OCI-LY7 (cell line): ENCODE results near the gene ARHGAP26. TPM values are rescaled to one million over a fixed set of nuclear protein-coding genes. Genes with fewer than 3 reads are reported as not detected.
A peak's percentile ranks its signal among the peaks of the same experiment; 100 is the strongest.

Experiments
- BruUV-seq: library from RNA; stranded (reverse); fragments of 400-500 nt; replicated peaks from 2 replicates; lab custom pipeline; 2021; lab: Mats Ljungman, UMichigan
- CTCF ChIA-PET: fragments of 300-600 bp; sonication (Branson Sonifier 250); formaldehyde crosslinking; loops from one replicate; lab custom pipeline; 2022; ENCODE audit warnings: antibody characterized with exemption; ENCODE audit not compliant: unreplicated experiment; lab: Charles Lee
- POLR2A ChIA-PET: fragments of 300-600 bp; sonication (Branson Sonifier 250); formaldehyde crosslinking; loops from one replicate; lab custom pipeline; 2022; ENCODE audit warnings: antibody characterized with exemption; lab: Charles Lee
- DNase-seq: peaks from one replicate; pipeline ENCODE4 v3.0.0-alpha.2; 2015; ENCODE audit warnings: low spot score
- H2AFZ ChIP-seq: fragments of 200-600 bp; sonication (generic), shearing (Covaris generic); 2 replicates; pipeline ENCODE4 v1.6.1; 2014; ENCODE audit warnings: mild to moderate bottlenecking, antibody characterized with exemption, low read length, moderate library complexity
- H3K27ac ChIP-seq: fragments of 200-600 bp; sonication (generic); 2 replicates; pipeline ENCODE4 v1.5.1; 2014; ENCODE audit warnings: mixed run types, low read depth, mild to moderate bottlenecking, moderate library complexity, low read length, inconsistent platforms; ENCODE audit not compliant: poor library complexity, severe bottlenecking
- H3K36me3 ChIP-seq: fragments of 200-600 bp; sonication (generic); 2 replicates; pipeline ENCODE4 v1.6.1; 2014; ENCODE audit warnings: mild to moderate bottlenecking, antibody characterized with exemption, low read length, moderate library complexity, mixed read lengths; ENCODE audit not compliant: insufficient read depth
- H3K4me1 ChIP-seq: fragments of 200-600 bp; sonication (generic); 2 replicates; pipeline ENCODE4 v1.5.1; 2014; ENCODE audit warnings: mild to moderate bottlenecking, low read length; ENCODE audit not compliant: insufficient read depth, poor library complexity, severe bottlenecking
- H3K4me2 ChIP-seq: fragments of 200-600 bp; sonication (generic); 2 replicates; pipeline ENCODE4 v1.6.1; 2014; ENCODE audit warnings: mild to moderate bottlenecking, low read length
- H3K4me3 ChIP-seq: fragments of 200-600 bp; sonication (generic); 2 replicates; pipeline ENCODE4 v1.5.1; 2014; ENCODE audit warnings: mild to moderate bottlenecking, low read depth, low read length; ENCODE audit not compliant: poor library complexity, severe bottlenecking
- H3K79me2 ChIP-seq: fragments of 200-600 bp; sonication (generic); 2 replicates; pipeline ENCODE4 v1.6.1; 2016; ENCODE audit warnings: low read depth, mild to moderate bottlenecking, low read length, moderate library complexity, mixed read lengths; ENCODE audit not compliant: insufficient read depth
- H3K9me2 ChIP-seq: fragments of 200-600 bp; sonication (generic); 2 replicates; pipeline ENCODE4 v1.6.1; 2016; ENCODE audit warnings: mild to moderate bottlenecking, low read length, mixed read lengths; ENCODE audit not compliant: insufficient read depth
- H3K9me3 ChIP-seq: fragments of 200-600 bp; sonication (generic); 2 replicates; pipeline ENCODE4 v1.6.1; 2014; ENCODE audit warnings: mild to moderate bottlenecking, mixed run types, low read length, mixed read lengths
- H4K20me1 ChIP-seq: fragments of 200-600 bp; sonication (generic); 2 replicates; pipeline ENCODE4 v1.6.1; 2014; ENCODE audit warnings: mild to moderate bottlenecking, antibody characterized with exemption, low read length, moderate library complexity, mixed read lengths; ENCODE audit not compliant: insufficient read depth
- CTCF ChIP-seq: fragments of 200-600 bp; sonication (generic); conservative IDR thresholded peaks from 2 replicates; pipeline ENCODE4 v1.5.1; 2014; ENCODE audit warnings: mild to moderate bottlenecking, antibody characterized with exemption, low read length, moderate library complexity, mixed read lengths
- EZH2phosphoT487 ChIP-seq: fragments of 200-600 bp; sonication (generic); IDR thresholded peaks from 2 replicates; pipeline ENCODE4 v1.6.1; 2018; ENCODE audit warnings: low read depth, borderline replicate concordance, mild to moderate bottlenecking, mixed run types, antibody characterized with exemption, low read length, moderate library complexity, mixed read lengths
- intact Hi-C: fragments of 100-400 bp; cut with micrococcal nuclease; formaldehyde crosslinking; loops from one replicate; pipeline ENCODE4 v1.10.0; 2022; ENCODE audit not compliant: unreplicated experiment
- total RNA-seq, 2 experiments: library from RNA; depleted of rRNA in 1 of 2; stranded (reverse); fragments of >200 nt in 1 of 2; shearing (Covaris generic) in 1 of 2; gene quantifications; 2 replicates each; pipeline ENCODE4 v1.2.3, GENCODE V29; 2014 to 2022

Gene ARHGAP26
- total RNA-seq, 2 experiments from 2014 or later = 7.0 to 19.1 TPM

- ChIA-PET CTCF (no interaction called here), POLR2A (interaction anchor here (0.6 to 1.0 kb wide), 3 partner anchors 9 to 593 kb away, joined by 3 to 5 read pairs (median 4); no protein-coding TSS in a partner anchor)
- H4K20me1 ChIP-seq = no peaks in the 10 kb centered on the region
- no peak overlapping the region for H3K4me2 ChIP-seq
- H3K4me3 ChIP-seq = no peak overlapping the region
- TF ChIP-seq CTCF = no peak
- TF ChIP-seq EZH2phosphoT487 = no peak
- H3K27ac ChIP-seq = no peak overlapping the region
- H3K4me1 ChIP-seq = peaks cover 31% of the 10 kb centered on the region
- BruUV-seq = no TSS peak
- no peaks in the 10 kb centered on the region for H3K36me3 ChIP-seq
- H2AFZ ChIP-seq = no peak overlapping the region
- no peaks in the 10 kb centered on the region for H3K9me3 ChIP-seq
- H3K79me2 ChIP-seq = no peaks in the 10 kb centered on the region
- DNase-seq = no peak
- no peaks in the 10 kb centered on the region for H3K9me2 ChIP-seq
- intact Hi-C loops = loop anchor here (5.0 kb wide), 1 partner anchor 175 kb away; the partner anchor contains the start of gene NR3C1
These were observed 457.1 kb downstream of the ARHGAP26 start for GRCh38 chr5:143227301-143227700.

GRCh38 chr5:143228597-143229293 is 458.6 kb downstream of the ARHGAP26 start:
- POLR2A ChIA-PET = interaction anchor here (0.7 to 1.8 kb wide), 2 partner anchors 8 to 16 kb away, joined by 3 to 9 read pairs; no protein-coding TSS in a partner anchor
- TF ChIP-seq EZH2phosphoT487 (no peak), CTCF (no peak)
- intact Hi-C loops = loop anchor here (5.0 kb wide), 1 partner anchor 174 kb away; the partner anchor contains the start of gene NR3C1

More at GRCh38 chr5:143228597-143229293, 458.6 kb downstream of the ARHGAP26 start:
- CTCF ChIA-PET = interaction anchor here (0.7 to 1.1 kb wide), 2 partner anchors 12 to 270 kb away, joined by 4 to 5 read pairs; no protein-coding TSS in a partner anchor
- Histone ChIP-seq H3K9me3 (no peaks in the 10 kb centered on the region), H3K27ac (peak overlapping the region; percentile 70), H3K4me2 (peak overlapping the region; percentile 76; the same call in 1 of the 2 replicates), H3K79me2 (no peaks in the 10 kb centered on the region), H3K4me3 (no peak overlapping the region), H3K4me1 (peaks cover 22% of the 10 kb centered on the region), H4K20me1 (no peaks in the 10 kb centered on the region), H3K9me2 (no peaks in the 10 kb centered on the region), H2AFZ (peak overlapping the region; percentile 92; the same call in 1 of the 2 replicates), H3K36me3 (no peaks in the 10 kb centered on the region)
- BruUV-seq = no TSS peak
- no peak for DNase-seq
